GM12878 (cell line): ENCODE data around the gene NFE2.

ENCODE experiments used
- CHD4 ChIP-seq: fragments of 200-600 bp; sonication (generic); IDR thresholded peaks from 2 replicates; pipeline ENCODE4 v1.6.1; 2016; ENCODE audit warnings: mild to moderate bottlenecking
- TAF1 ChIP-seq: IDR thresholded peaks from 2 replicates; pipeline ENCODE4 v1.6.1; 2011; ENCODE audit warnings: mild to moderate bottlenecking, low read depth, low read length, borderline replicate concordance
- ZNF24 ChIP-seq: fragments of 450-650 bp; IDR thresholded peaks from 2 replicates; pipeline ENCODE4 v1.6.1; 2017; ENCODE audit warnings: antibody characterized with exemption, mild to moderate bottlenecking
- TF ChIP-seq, protein P1 (sequence below), 3 experiments: IDR thresholded peaks in 2 of 3; conservative IDR thresholded peaks in 1 of 3; 2 replicates each; pipeline ENCODE4 v1.5.1; 2011; ENCODE audit warnings: low read depth in 3 of 3, low read length in 3 of 3, mild to moderate bottlenecking in 3 of 3, control low read depth in 2 of 3, moderate library complexity in 2 of 3, inconsistent platforms in 1 of 3, mixed read lengths in 1 of 3; ENCODE audit not compliant: control insufficient read depth in 2 of 3, insufficient read depth in 1 of 3; ENCODE audit errors: extremely low read depth in 1 of 3

DNA sequence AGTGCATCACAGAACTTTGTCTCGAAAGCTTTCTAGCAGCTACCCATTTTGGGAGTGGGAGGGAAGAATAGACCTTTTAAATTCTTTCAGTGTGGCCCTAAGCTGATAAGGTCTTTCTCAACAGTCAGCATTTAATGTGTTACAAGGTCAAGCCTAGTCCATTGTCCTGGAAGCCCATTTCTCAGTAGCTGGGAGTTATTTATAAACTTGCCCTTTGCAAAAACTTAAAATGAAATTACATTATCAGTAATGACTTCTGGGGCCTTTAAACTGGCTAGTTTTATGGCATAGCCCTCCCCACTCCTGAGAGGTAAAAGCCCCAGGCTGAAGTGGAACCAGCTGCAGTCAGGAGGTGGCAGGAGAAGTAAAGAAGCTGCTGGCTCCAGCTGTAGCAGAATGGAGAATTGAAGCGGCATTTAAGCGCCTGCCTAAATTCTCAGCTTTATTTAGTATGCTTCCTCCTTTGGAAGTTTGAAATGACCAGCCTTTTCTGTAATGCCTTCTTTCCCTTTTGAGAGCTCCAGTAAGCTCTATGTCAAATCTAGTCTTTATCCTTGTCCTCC, 36.5 kb upstream of the NFE2 start:
- TF ChIP-seq, protein P1, sequence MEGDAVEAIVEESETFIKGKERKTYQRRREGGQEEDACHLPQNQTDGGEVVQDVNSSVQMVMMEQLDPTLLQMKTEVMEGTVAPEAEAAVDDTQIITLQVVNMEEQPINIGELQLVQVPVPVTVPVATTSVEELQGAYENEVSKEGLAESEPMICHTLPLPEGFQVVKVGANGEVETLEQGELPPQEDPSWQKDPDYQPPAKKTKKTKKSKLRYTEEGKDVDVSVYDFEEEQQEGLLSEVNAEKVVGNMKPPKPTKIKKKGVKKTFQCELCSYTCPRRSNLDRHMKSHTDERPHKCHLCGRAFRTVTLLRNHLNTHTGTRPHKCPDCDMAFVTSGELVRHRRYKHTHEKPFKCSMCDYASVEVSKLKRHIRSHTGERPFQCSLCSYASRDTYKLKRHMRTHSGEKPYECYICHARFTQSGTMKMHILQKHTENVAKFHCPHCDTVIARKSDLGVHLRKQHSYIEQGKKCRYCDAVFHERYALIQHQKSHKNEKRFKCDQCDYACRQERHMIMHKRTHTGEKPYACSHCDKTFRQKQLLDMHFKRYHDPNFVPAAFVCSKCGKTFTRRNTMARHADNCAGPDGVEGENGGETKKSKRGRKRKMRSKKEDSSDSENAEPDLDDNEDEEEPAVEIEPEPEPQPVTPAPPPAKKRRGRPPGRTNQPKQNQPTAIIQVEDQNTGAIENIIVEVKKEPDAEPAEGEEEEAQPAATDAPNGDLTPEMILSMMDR (IDR thresholded peaks at IDR 0.05 in 2 of 3, conservative IDR thresholded peaks at IDR 0.05 in 1 of 3; ENCODE audit: control insufficient read depth in 2 of 3, extremely low read depth in 1 of 3, insufficient read depth in 1 of 3, low read depth in 3 of 3, low read length in 3 of 3): 0 out of 6 replicates have a peak, but pooled peaks of 1 of the 3 experiments have one; percentile 5
- TF ChIP-seq CHD4 (no peak), TAF1 (no peak), ZNF24 (no peak)
